ENCODE measurements around the gene TMEM169.

DNA sequence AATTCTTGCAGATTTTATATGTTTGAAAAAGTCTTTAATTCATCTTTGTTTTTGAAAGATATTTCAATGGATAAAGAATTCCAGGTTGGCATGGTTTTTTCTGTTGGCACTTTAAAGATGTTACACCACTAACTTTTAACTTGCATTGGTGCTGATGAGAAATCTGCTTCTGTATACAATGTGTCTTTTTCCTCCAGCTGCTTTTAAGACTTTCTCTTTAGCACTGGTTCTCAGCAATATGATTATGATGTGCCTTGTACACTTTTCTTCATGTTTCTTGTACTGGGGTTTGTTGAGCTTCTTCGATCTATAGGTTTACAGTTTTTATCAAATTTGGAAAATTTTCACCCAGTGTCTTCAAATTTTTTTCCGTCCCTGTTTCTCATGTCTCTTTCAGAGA, 29.3 kb upstream of the TMEM169 start:
- TF ChIP-seq, protein P1, sequence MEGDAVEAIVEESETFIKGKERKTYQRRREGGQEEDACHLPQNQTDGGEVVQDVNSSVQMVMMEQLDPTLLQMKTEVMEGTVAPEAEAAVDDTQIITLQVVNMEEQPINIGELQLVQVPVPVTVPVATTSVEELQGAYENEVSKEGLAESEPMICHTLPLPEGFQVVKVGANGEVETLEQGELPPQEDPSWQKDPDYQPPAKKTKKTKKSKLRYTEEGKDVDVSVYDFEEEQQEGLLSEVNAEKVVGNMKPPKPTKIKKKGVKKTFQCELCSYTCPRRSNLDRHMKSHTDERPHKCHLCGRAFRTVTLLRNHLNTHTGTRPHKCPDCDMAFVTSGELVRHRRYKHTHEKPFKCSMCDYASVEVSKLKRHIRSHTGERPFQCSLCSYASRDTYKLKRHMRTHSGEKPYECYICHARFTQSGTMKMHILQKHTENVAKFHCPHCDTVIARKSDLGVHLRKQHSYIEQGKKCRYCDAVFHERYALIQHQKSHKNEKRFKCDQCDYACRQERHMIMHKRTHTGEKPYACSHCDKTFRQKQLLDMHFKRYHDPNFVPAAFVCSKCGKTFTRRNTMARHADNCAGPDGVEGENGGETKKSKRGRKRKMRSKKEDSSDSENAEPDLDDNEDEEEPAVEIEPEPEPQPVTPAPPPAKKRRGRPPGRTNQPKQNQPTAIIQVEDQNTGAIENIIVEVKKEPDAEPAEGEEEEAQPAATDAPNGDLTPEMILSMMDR (IDR thresholded peaks at IDR 0.05): no peak
- TF ChIP-seq EZH2 (IDR thresholded peaks at IDR 0.05; ENCODE audit: borderline replicate concordance, insufficient read depth, low read depth, low read length, poor library complexity, severe bottlenecking): no peak
